ENCODE results near the gene FHL2.
A peak's percentile ranks its signal among the peaks of the same experiment; 100 is the strongest.
"Not testable (repeated sequence)": the region's sequence is repeated elsewhere in the genome, so short reads cannot be mapped to it uniquely, and the experiment has no call there.

Gene FHL2

GRCh38 chr2:105431367-105432043 lies 32.7 kb upstream of the FHL2 start:
- Histone ChIP-seq H3K4me3 (no peak overlapping the region), H3K27me3 (ENCODE audit: low read depth) (no peaks in the 10 kb centered on the region), H3K4me1 (peaks cover 8% of the 10 kb centered on the region), H3K36me3 (replicated peaks) (no peaks in the 10 kb centered on the region), H3K9me3 (no peaks in the 10 kb centered on the region)
- DNase-seq (ENCODE audit: low spot score in 2 of 2) = no peak
- in situ Hi-C loops (cut with MboI; ENCODE audit: low sequenced_read_pairs) = no loop called here

DNA sequence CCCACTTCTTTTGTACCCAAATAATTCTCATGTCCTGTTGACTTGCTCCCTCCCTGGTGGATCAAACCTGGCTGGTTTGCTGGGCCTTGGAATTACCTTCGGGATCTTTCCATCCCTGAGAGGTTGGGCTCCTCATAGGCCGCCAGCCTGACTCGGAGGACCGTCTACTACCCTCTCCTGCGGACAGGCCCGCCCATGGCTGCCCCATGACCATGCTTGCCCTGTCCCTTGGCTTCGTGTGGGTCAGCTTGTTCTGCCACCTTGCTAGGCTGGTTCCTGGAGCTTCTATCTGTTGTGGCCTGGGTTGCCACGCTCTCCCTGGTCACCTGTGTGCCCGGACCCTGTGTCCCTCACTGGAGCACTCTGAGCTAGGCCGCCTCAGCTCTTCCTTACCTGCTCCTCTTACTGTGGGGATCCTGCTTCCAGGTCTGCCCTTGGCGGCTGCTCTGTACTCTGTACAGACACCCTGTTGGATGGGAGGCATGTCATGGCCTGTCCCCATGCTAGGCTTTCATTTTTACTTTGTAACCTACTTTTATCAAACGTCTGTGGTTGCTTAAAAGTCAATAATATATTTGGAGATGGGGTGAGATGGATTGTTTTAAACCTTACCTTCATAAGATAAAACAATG lies 29.7 kb upstream of the FHL2 start:
- Histone ChIP-seq H3K36me3 (replicated peaks) (no peaks in the 10 kb centered on the region), H3K27me3 (ENCODE audit: low read depth) (no peaks in the 10 kb centered on the region), H3K4me3 (no peak overlapping the region), H3K9me3 (no peaks in the 10 kb centered on the region), H3K4me1 (peaks cover 8% of the 10 kb centered on the region)
- DNase-seq (ENCODE audit: low spot score in 2 of 2) = no peak
- in situ Hi-C loops (cut with MboI; ENCODE audit: low sequenced_read_pairs) = no loop called here

DNA sequence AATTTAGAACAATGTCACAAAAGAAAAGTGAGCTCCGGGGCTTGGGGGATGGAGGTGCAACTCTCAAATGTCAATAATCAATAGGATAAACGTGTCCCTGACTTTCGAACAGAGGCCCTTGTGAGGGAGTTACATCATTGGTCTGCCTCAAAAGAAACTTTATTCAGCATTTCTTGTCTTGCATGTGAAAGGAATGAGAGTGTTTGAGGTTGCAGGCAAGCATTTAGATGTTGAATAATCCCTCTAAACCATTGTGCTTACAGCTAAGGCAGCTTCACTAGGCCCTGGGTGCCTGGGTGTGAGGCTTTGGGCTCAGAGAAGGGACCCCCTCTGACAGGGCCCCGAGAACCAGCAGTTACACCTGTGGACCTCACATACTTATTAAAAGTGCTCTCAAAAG lies 28.6 kb upstream of the FHL2 start:
- Histone ChIP-seq H3K9me3 (no peaks in the 10 kb centered on the region), H3K4me3 (no peak overlapping the region), H3K4me1 (peaks cover 8% of the 10 kb centered on the region), H3K27me3 (ENCODE audit: low read depth) (no peaks in the 10 kb centered on the region), H3K36me3 (replicated peaks) (no peaks in the 10 kb centered on the region)
- peak; percentile 29 to 56 for DNase-seq (ENCODE audit: low spot score in 2 of 2)
- in situ Hi-C loops (cut with MboI; ENCODE audit: low sequenced_read_pairs) = no loop called here

DNA sequence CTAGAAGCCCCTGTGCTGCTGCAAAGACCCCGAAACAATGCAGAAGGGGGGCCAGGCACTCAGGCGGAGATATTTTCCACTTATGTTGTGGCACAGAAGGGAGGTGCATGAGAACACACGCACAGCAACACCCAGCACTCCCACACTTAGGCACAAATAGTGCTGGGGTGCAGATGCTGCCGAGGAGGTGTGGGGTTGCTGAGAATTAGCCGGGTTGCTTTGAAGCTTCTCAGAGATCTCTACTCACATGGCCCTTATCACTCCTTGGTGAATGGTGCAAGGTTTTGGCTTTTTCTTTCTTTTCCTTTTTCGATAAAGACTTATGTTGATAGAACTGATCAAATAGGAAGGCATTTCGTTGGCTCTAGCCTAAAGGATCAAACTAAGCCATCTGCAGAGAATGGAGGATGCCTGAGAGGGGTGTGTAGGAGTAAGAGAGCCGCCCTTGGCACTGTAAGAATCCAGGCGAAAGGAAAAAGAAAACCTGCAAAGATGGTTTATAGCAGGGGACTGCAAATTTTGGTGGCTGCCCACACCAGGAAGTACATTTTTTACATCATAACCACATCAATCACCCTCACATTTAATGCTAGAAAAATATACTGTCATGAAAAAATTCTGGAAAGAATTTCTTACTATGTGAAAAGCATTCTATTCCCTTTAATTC lies 27.9 kb upstream of the FHL2 start:
- in situ Hi-C loops (cut with MboI; ENCODE audit: low sequenced_read_pairs) = no loop called here
- no peaks in the 10 kb centered on the region for H3K9me3 ChIP-seq
- H3K27me3 ChIP-seq (ENCODE audit: low read depth) = no peaks in the 10 kb centered on the region
- H3K36me3 ChIP-seq (replicated peaks) = no peaks in the 10 kb centered on the region
- no peak overlapping the region for H3K4me3 ChIP-seq
- DNase-seq (ENCODE audit: low spot score in 2 of 2) = no peak
- peaks cover 8% of the 10 kb centered on the region for H3K4me1 ChIP-seq

GRCh38 chr2:105425936-105426625 lies 27.2 kb upstream of the FHL2 start:
- Histone ChIP-seq H3K4me3 (no peak overlapping the region), H3K36me3 (replicated peaks) (no peaks in the 10 kb centered on the region), H3K27me3 (ENCODE audit: low read depth) (no peaks in the 10 kb centered on the region), H3K9me3 (no peaks in the 10 kb centered on the region), H3K4me1 (peaks cover 8% of the 10 kb centered on the region)
- DNase-seq (ENCODE audit: low spot score in 2 of 2) = no peak
- in situ Hi-C loops (cut with MboI; ENCODE audit: low sequenced_read_pairs) = no loop called here

- H3K4me1 ChIP-seq; in situ Hi-C loops (cut with MboI; ENCODE audit: low sequenced_read_pairs); H3K4me3 ChIP-seq; H3K27me3 ChIP-seq (ENCODE audit: low read depth); H3K36me3 ChIP-seq (replicated peaks); H3K9me3 ChIP-seq; DNase-seq (ENCODE audit: low spot score in 2 of 2): not testable (repeated sequence)
Observed at GRCh38 chr2:105424836-105425235, 26.0 kb upstream of the FHL2 start.

DNA sequence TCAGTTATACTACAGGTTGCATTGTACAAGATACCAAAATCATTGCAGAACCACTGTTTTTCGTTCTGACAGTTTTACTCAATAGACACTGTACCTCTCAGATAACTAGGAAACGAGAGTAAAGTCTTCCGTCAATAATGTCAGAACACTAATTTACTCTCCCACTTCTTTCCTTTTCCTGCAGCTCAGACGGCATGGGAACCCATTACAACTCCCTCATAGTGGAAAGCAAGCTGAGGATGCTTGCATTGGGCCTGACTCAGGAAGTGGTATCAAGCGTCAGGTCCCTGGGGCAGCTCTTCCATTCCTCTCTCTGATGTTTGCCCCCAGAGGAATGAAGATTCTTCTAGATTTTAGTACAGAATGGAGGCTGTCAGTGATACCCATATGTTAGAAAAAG lies 23.9 kb upstream of the FHL2 start:
- DNase-seq (ENCODE audit: low spot score in 2 of 2) = no peak
- no peak overlapping the region for H3K4me3 ChIP-seq
- H3K36me3 ChIP-seq (replicated peaks) = no peaks in the 10 kb centered on the region
- H3K27me3 ChIP-seq (ENCODE audit: low read depth) = no peaks in the 10 kb centered on the region
- H3K9me3 ChIP-seq = no peaks in the 10 kb centered on the region
- H3K4me1 ChIP-seq = peaks cover 7% of the 10 kb centered on the region
- in situ Hi-C loops (cut with MboI; ENCODE audit: low sequenced_read_pairs) = no loop called here

DNA sequence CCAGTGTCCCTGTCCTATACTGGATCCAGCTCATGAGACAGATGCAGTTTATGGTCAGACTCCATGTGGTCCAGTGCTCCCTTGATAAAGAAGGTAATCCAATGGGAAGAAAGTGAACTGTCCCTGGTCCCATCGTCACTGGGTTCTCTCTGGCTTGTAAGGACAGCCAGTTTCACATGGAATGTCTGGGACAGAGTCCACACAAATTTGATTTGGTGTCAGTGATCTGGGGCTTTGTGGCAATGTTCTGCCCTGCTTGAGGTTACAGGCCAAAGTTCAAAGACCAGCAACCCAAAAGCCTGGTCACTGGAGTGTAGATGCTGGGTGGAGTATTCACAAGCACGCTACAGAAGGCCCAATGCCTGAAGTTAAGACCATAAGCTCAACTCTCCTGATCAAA lies 22.2 kb upstream of the FHL2 start:
- Histone ChIP-seq H3K4me1 (no peaks in the 10 kb centered on the region), H3K9me3 (no peaks in the 10 kb centered on the region), H3K27me3 (ENCODE audit: low read depth) (no peaks in the 10 kb centered on the region), H3K4me3 (no peak overlapping the region), H3K36me3 (replicated peaks) (no peaks in the 10 kb centered on the region)
- no peak for DNase-seq (ENCODE audit: low spot score in 2 of 2)
- in situ Hi-C loops (cut with MboI; ENCODE audit: low sequenced_read_pairs) = no loop called here

DNA sequence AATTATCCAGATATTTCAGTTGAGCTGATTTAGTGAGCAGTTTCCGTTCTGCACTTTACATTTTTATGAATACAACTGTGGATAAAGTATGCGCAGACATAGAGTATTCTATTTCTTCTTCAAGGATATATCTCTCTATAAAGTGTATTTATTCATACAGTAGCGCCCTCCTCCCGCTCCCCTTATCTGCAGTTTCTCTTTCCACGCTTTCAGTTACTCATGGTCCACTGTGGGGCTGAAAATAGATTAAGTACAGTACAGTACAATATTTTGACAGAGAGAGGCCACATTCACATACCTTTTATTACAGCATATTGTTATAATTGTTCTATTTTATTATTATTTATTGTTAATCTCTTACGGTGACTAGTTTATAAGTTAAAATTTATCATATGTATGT lies 19.7 kb upstream of the FHL2 start:
- Histone ChIP-seq H3K36me3 (replicated peaks) (no peaks in the 10 kb centered on the region), H3K4me3 (no peak overlapping the region), H3K9me3 (no peaks in the 10 kb centered on the region), H3K4me1 (no peaks in the 10 kb centered on the region), H3K27me3 (ENCODE audit: low read depth) (no peaks in the 10 kb centered on the region; the same call in 1 of the 2 replicates)
- no peak for DNase-seq (ENCODE audit: low spot score in 2 of 2)
- in situ Hi-C loops (cut with MboI; ENCODE audit: low sequenced_read_pairs) = no loop called here

GRCh38 chr2:105417857-105418436 lies 19.1 kb upstream of the FHL2 start:
- H3K27me3 ChIP-seq (ENCODE audit: low read depth) = no peaks in the 10 kb centered on the region; the same call in 1 of the 2 replicates
- H3K36me3 ChIP-seq (replicated peaks) = no peaks in the 10 kb centered on the region
- H3K9me3 ChIP-seq = no peaks in the 10 kb centered on the region
- no peak for DNase-seq (ENCODE audit: low spot score in 2 of 2)
- in situ Hi-C loops (cut with MboI; ENCODE audit: low sequenced_read_pairs) = no loop called here
- no peak overlapping the region for H3K4me3 ChIP-seq
- no peaks in the 10 kb centered on the region for H3K4me1 ChIP-seq

- Histone ChIP-seq H3K36me3 (replicated peaks) (no peaks in the 10 kb centered on the region), H3K4me1 (no peaks in the 10 kb centered on the region), H3K9me3 (no peaks in the 10 kb centered on the region), H3K27me3 (ENCODE audit: low read depth) (no peaks in the 10 kb centered on the region; the same call in 1 of the 2 replicates), H3K4me3 (no peak overlapping the region)
- DNase-seq (ENCODE audit: low spot score in 2 of 2) = no peak
- in situ Hi-C loops (cut with MboI; ENCODE audit: low sequenced_read_pairs) = no loop called here
Observed at GRCh38 chr2:105416156-105416555, 17.3 kb upstream of the FHL2 start.

DNA sequence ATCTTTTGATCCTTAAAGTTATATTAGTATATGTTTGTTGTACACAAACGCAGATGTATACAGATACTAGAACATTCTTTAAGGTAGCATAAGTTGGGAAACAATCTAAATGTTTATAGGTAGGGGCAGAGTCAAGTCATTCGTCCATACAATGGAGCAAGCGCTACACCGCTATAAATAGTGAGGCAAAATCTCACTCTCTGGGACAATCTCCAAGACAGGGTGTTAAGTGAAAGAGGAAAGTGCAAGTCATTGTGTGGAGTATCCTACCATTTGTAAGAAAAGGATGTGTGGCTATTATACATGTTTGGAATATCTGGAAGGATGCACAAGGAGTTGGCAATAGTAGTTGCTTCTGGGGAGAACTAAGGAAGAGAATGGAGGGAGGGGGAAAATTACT lies 16.2 kb upstream of the FHL2 start:
- in situ Hi-C loops (cut with MboI; ENCODE audit: low sequenced_read_pairs) = no loop called here
- no peaks in the 10 kb centered on the region; the same call in 1 of the 2 replicates for H3K27me3 ChIP-seq (ENCODE audit: low read depth)
- H3K9me3 ChIP-seq = no peaks in the 10 kb centered on the region
- DNase-seq (ENCODE audit: low spot score in 2 of 2) = no peak
- H3K36me3 ChIP-seq (replicated peaks) = no peaks in the 10 kb centered on the region
- no peak overlapping the region for H3K4me3 ChIP-seq
- no peaks in the 10 kb centered on the region for H3K4me1 ChIP-seq

DNA sequence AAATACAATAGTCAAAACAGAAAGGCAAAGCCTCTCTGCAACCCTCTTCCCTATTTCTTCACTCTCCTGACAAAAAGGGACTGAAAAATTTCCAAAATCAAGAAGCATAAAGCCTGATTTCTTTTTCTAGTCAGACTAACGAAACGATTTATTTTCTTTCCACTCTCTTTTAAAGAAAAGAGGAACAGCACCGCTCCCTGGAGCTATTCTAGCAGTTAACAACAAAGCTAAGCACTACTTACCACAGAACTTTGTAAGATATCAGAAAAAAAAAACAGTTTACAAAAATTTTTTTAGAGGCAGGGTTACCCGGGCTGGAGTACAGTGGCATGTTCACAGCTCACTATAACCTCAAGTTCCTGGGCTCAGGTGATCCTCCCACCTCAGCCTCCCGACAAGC lies 14.4 kb upstream of the FHL2 start:
- Histone ChIP-seq H3K36me3 (replicated peaks) (no peaks in the 10 kb centered on the region), H3K4me1 (no peaks in the 10 kb centered on the region), H3K4me3 (no peak overlapping the region), H3K27me3 (ENCODE audit: low read depth) (no peaks in the 10 kb centered on the region; the same call in 1 of the 2 replicates), H3K9me3 (no peaks in the 10 kb centered on the region)
- DNase-seq (ENCODE audit: low spot score in 2 of 2) = no peak
- in situ Hi-C loops (cut with MboI; ENCODE audit: low sequenced_read_pairs) = no loop called here
